IMR-90 (cell line): ENCODE measurements around the gene PCBP3. TPM values are rescaled to one million over a fixed set of nuclear protein-coding genes. Genes with fewer than 3 reads are reported as not detected.

Experiments
- ATAC-seq: fragments of 200-7000 bp; cut with Tn5 transposase; 2 replicates; pipeline ENCODE4 v1.9.1; 2020; ENCODE audit warnings: low read depth, mild to moderate bottlenecking, moderate library complexity
- BruUV-seq: library from RNA; stranded (reverse); fragments of 400-500 nt; replicated peaks from 2 replicates; lab custom pipeline; 2021; lab: Mats Ljungman, UMichigan
- CTCF ChIA-PET: fragments of 300-600 bp; formaldehyde crosslinking; extraction: SDS; loops from one replicate; lab custom pipeline; 2021; ENCODE audit warnings: antibody characterized with exemption; lab: Yijun Ruan, JAX
- POLR2A ChIA-PET: fragments of 300-600 bp; sonication (Branson Sonifier 250); formaldehyde crosslinking; loops from one replicate; lab custom pipeline; 2022; ENCODE audit warnings: antibody characterized with exemption; ENCODE audit not compliant: unreplicated experiment; lab: Charles Lee
- DNase-seq: peaks from one replicate; pipeline ENCODE4 v3.0.0; 2013
- H2AFZ ChIP-seq: replicated peaks from 2 replicates; pipeline ENCODE3; 2013; ENCODE audit warnings: low read length, mild to moderate bottlenecking; ENCODE audit not compliant: poor library complexity
- H2AK5ac ChIP-seq: 2 replicates; pipeline ENCODE4 v1.6.1; 2013; ENCODE audit warnings: low read depth, low read length, inconsistent platforms
- H2AK9ac ChIP-seq: replicated peaks from 2 replicates; pipeline ENCODE3; 2013; ENCODE audit warnings: mild to moderate bottlenecking, low read depth, low read length, moderate library complexity; ENCODE audit not compliant: poor library complexity
- H2BK120ac ChIP-seq: 2 replicates; pipeline ENCODE4 v1.6.1; 2013; ENCODE audit warnings: low read depth, low read length, inconsistent platforms
- H2BK15ac ChIP-seq: 3 replicates; pipeline ENCODE4 v1.6.1; 2013; ENCODE audit warnings: low read depth, low read length, inconsistent platforms
- H2BK20ac ChIP-seq: 2 replicates; pipeline ENCODE4 v1.6.1; 2013; ENCODE audit warnings: low read depth, mild to moderate bottlenecking, inconsistent platforms, low read length, moderate library complexity
- H2BK5ac ChIP-seq: 2 replicates; pipeline ENCODE4 v1.6.1; 2013; ENCODE audit warnings: mild to moderate bottlenecking, low read depth, low read length, inconsistent platforms; ENCODE audit not compliant: poor library complexity, severe bottlenecking
- H3K14ac ChIP-seq: replicated peaks from 2 replicates; pipeline ENCODE4 v1.6.1; 2013; ENCODE audit warnings: low read depth, low read length, inconsistent platforms
- H3K18ac ChIP-seq: 2 replicates; pipeline ENCODE4 v1.6.1; 2013; ENCODE audit warnings: low read depth, low read length, control low read depth
- H3K23ac ChIP-seq: 2 replicates; pipeline ENCODE4 v1.6.1; 2013; ENCODE audit warnings: low read depth, low read length, inconsistent platforms
- H3K27ac ChIP-seq: 2 replicates; pipeline ENCODE4 v1.5.1; 2013; ENCODE audit warnings: mild to moderate bottlenecking, control low read depth, low read length; ENCODE audit not compliant: insufficient read depth
- H3K27me3 ChIP-seq: 2 replicates; pipeline ENCODE4 v1.6.1; 2013; ENCODE audit warnings: low read length; ENCODE audit not compliant: control insufficient read depth, insufficient read depth
- H3K36me3 ChIP-seq: 2 replicates; pipeline ENCODE4 v1.6.1; 2013; ENCODE audit warnings: low read length, mixed read lengths; ENCODE audit not compliant: control insufficient read depth, insufficient read depth
- H3K4ac ChIP-seq: 2 replicates; pipeline ENCODE4 v1.6.1; 2013; ENCODE audit warnings: low read depth, low read length, inconsistent platforms
- H3K4me1 ChIP-seq: 2 replicates; pipeline ENCODE4 v1.6.1; 2013; ENCODE audit warnings: low read length, mixed read lengths; ENCODE audit not compliant: control insufficient read depth, insufficient read depth
- H3K4me2 ChIP-seq: 2 replicates; pipeline ENCODE4 v1.6.1; 2013; ENCODE audit warnings: low read depth, mild to moderate bottlenecking, control low read depth, low read length, moderate library complexity
- H3K4me3 ChIP-seq: 2 replicates; pipeline ENCODE4 v1.5.1; 2013; ENCODE audit warnings: low read depth, mild to moderate bottlenecking, control low read depth, low read length, moderate library complexity; ENCODE audit not compliant: insufficient read depth
- H3K56ac ChIP-seq: 2 replicates; pipeline ENCODE4 v1.6.1; 2013; ENCODE audit warnings: low read length, inconsistent platforms; ENCODE audit not compliant: insufficient read depth; ENCODE audit errors: extremely low read depth
- H3K79me1 ChIP-seq, 2 experiments: 2 replicates each; pipeline ENCODE4 v1.6.1; 2013; ENCODE audit warnings: low read length in 2 of 2, inconsistent platforms in 1 of 2, low read depth in 1 of 2
- H3K9ac ChIP-seq: 2 replicates; pipeline ENCODE4 v1.6.1; 2013; ENCODE audit warnings: low read depth, low read length, control low read depth
- H3K9me1 ChIP-seq: 2 replicates; pipeline ENCODE4 v1.6.1; 2013; ENCODE audit warnings: low read length, inconsistent platforms; ENCODE audit not compliant: insufficient read depth
- H3K9me3 ChIP-seq: 2 replicates; pipeline ENCODE4 v1.6.1; 2013; ENCODE audit warnings: low read length; ENCODE audit not compliant: control insufficient read depth, insufficient read depth
- H4K20me1 ChIP-seq: 2 replicates; pipeline ENCODE4 v1.6.1; 2013; ENCODE audit warnings: low read length, inconsistent platforms; ENCODE audit not compliant: insufficient read depth
- H4K5ac ChIP-seq: 2 replicates; pipeline ENCODE4 v1.6.1; 2013; ENCODE audit warnings: mild to moderate bottlenecking, low read depth, low read length, control low read depth
- H4K8ac ChIP-seq, 2 experiments: 2 replicates each; pipeline ENCODE4 v1.6.1; 2013; ENCODE audit warnings: low read depth in 2 of 2, low read length in 2 of 2, control low read depth in 1 of 2, inconsistent platforms in 1 of 2
- H4K91ac ChIP-seq: 2 replicates; pipeline ENCODE4 v1.6.1; 2013; ENCODE audit warnings: low read depth, low read length, inconsistent platforms; ENCODE audit not compliant: insufficient read depth
- CEBPB ChIP-seq: IDR thresholded peaks from 2 replicates; pipeline ENCODE4 v1.6.1; 2012; ENCODE audit warnings: low read depth, low read length, improper control_type of control experiment
- CHD1 ChIP-seq: IDR thresholded peaks from 2 replicates; pipeline ENCODE4 v1.6.1; 2012; ENCODE audit warnings: low read depth, low read length, improper control_type of control experiment
- MAFK ChIP-seq: IDR thresholded peaks from 2 replicates; pipeline ENCODE4 v1.6.1; 2012; ENCODE audit warnings: low read depth, low read length, improper control_type of control experiment
- POLR2A ChIP-seq: IDR thresholded peaks from 2 replicates; pipeline ENCODE4 v1.6.1; 2012; ENCODE audit warnings: mild to moderate bottlenecking, low read depth, low read length
- RAD21 ChIP-seq: IDR thresholded peaks from 2 replicates; pipeline ENCODE4 v1.6.1; 2012; ENCODE audit warnings: low read length, improper control_type of control experiment
- RFX5 ChIP-seq: IDR thresholded peaks from 2 replicates; pipeline ENCODE4 v1.8.0; 2012; ENCODE audit warnings: low read depth, mild to moderate bottlenecking, low read length, moderate library complexity
- SMC3 ChIP-seq: fragments of 150-350 bp; IDR thresholded peaks from 2 replicates; pipeline ENCODE4 v1.6.1; 2016; ENCODE audit warnings: low read depth, mild to moderate bottlenecking, antibody characterized with exemption, low read length, moderate library complexity
- WGBS, 2 experiments: methylation state at CpG; one replicate each; pipeline versions ENCODE4 v1.1.5 to v1.1.7; 2013; ENCODE audit warnings: missing lambda C conversion rate in 2 of 2; ENCODE audit not compliant: insufficient read length in 1 of 2; ENCODE audit errors: extremely low coverage in 2 of 2; 5-methylcytosine and 5-hydroxymethylcytosine counted together
- dilution Hi-C: fragments of 300-500 bp; cut with HindIII; formaldehyde crosslinking; loops from one replicate; pipeline ENCODE4 v1.14.3; 2018; ENCODE audit warnings: low sequenced_read_pairs; ENCODE audit not compliant: unreplicated experiment
- in situ Hi-C: fragments of 300-500 bp; cut with MboI; formaldehyde crosslinking; loops from 3 replicates; pipeline ENCODE4 v1.14.3; 2019; ENCODE audit warnings: low sequenced_read_pairs, inconsistent platforms, mixed read lengths
- intact Hi-C: fragments of 100-400 bp; cut with micrococcal nuclease; formaldehyde crosslinking; loops from 2 replicates; pipeline ENCODE4 v1.10.0; 2022
- polyA plus RNA-seq, 3 experiments: library from polyadenylated mRNA; depleted of rRNA; stranded (reverse); fragments of >200 nt; gene quantifications; 2 replicates each; pipeline ENCODE4 v1.2.3, GENCODE V29; 2012; ENCODE audit warnings: low replicate concordance in 1 of 3
- total RNA-seq: library from RNA; depleted of rRNA; stranded (reverse); fragments of >200 nt; gene quantifications from 2 replicates; pipeline ENCODE4 v1.2.3, GENCODE V29; 2012
- TF ChIP-seq, protein P1 (sequence below): fragments of 150-350 bp; IDR thresholded peaks from 2 replicates; pipeline ENCODE4 v1.6.1; 2016; ENCODE audit warnings: low read depth, mild to moderate bottlenecking, low read length, moderate library complexity, borderline replicate concordance

Gene PCBP3
- total and polyA plus RNA-seq, 2 of the 4 experiments (the other 2 are of a cell fraction) = 2.9 to 3.9 TPM

DNA sequence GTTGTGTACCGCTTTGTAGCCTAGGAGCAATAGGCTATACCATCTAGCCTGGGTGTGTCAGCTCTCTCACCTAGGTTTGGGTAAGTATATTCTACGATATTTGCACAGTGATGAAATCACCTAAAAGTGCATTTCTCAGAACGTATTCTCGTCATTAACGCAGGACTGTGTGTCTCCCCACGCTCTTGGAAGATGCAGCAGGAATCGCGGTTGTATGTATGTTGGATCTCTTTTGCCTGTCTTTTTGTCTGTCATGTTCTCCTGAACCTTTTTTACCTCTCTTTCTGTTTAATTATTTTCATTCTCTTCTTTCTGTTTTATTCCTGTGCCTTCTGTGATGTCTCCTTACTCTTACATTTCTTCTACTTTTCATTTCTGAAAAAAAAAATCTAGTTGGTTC, 197.5 kb downstream of the PCBP3 start:
- Histone ChIP-seq H2BK20ac (no peak overlapping the region), H3K9me1 (peaks cover 18% of the 10 kb centered on the region), H3K23ac (no peak overlapping the region), H3K27ac (no peak overlapping the region), H4K8ac (no peak overlapping the region), H3K79me1 (no peaks in the 10 kb centered on the region), H3K9me3 (peaks cover 10% of the 10 kb centered on the region), H2AFZ (no peak overlapping the region), H3K4me1 (peaks cover 10% of the 10 kb centered on the region), H3K27me3 (no peaks in the 10 kb centered on the region), H4K20me1 (no peaks in the 10 kb centered on the region), H2BK5ac (no peak overlapping the region), H4K91ac (no peak overlapping the region), H3K9ac (no peak overlapping the region), H2BK120ac (no peak overlapping the region), H2BK15ac (no peak overlapping the region), H2AK9ac (no peak overlapping the region), H3K18ac (no peak overlapping the region), H3K4ac (no peak overlapping the region), H3K4me3 (no peak overlapping the region), H3K4me2 (no peak overlapping the region), H4K5ac (no peak overlapping the region), H3K36me3 (no peaks in the 10 kb centered on the region), H3K14ac (no peak overlapping the region), H2AK5ac (no peak overlapping the region), H3K56ac (no peak overlapping the region)
- dilution Hi-C loops = no loop called here
- WGBS, 2 experiments = 100% methylated on average over 1 of the region's 8 CpGs; no CpG with 5 or more reads in 1 of the 2 experiments
- intact Hi-C loops = no loop called here
- in situ Hi-C loops = no loop called here
- ATAC-seq = no peak
- ChIA-PET CTCF (no interaction called here), POLR2A (no interaction called here)
- TF ChIP-seq RFX5 (no peak), SMC3 (no peak), RAD21 (no peak), POLR2A (no peak), CHD1 (no peak), CEBPB (no peak), MAFK (no peak)
- TF ChIP-seq, protein P1, sequence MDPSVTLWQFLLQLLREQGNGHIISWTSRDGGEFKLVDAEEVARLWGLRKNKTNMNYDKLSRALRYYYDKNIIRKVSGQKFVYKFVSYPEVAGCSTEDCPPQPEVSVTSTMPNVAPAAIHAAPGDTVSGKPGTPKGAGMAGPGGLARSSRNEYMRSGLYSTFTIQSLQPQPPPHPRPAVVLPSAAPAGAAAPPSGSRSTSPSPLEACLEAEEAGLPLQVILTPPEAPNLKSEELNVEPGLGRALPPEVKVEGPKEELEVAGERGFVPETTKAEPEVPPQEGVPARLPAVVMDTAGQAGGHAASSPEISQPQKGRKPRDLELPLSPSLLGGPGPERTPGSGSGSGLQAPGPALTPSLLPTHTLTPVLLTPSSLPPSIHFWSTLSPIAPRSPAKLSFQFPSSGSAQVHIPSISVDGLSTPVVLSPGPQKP = no peak
- no TSS peak for BruUV-seq
- DNase-seq = no peak
